GM21737 (cell line): ENCODE data around the gene PDE11A.
A peak's percentile ranks its signal among the peaks of the same experiment; 100 is the strongest.

Source experiments
- ATAC-seq: cut with Tn5 transposase; IDR thresholded peaks from one replicate; pipeline ENCODE4 v1.9.1; 2021; ENCODE audit warnings: mild to moderate bottlenecking, moderate library complexity; ENCODE audit not compliant: unreplicated experiment

PDE11A gene

DNA sequence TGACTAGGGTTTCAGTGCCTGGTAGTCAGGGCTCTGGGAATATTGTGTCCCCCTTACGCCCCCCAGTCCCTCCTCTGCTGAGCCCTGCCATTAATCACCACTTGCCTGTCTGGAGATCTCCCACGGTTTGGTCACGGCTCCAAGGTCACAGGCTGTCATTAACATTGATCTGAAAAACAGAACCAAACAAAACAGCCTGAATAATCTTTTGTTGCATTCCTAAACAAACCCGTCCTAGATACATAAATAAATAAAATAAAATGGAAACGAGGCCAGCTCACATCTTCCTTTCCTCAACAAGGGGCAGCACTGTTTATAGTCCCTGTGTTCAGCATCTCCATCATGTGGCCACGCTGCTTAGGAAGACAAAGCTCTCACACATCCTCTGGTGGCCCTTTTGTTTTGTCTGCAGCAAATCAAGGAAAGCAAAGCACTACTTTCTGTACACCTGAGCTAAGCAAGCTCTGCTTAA is 397.2 kb downstream of the PDE11A start:
- no peak for ATAC-seq

DNA sequence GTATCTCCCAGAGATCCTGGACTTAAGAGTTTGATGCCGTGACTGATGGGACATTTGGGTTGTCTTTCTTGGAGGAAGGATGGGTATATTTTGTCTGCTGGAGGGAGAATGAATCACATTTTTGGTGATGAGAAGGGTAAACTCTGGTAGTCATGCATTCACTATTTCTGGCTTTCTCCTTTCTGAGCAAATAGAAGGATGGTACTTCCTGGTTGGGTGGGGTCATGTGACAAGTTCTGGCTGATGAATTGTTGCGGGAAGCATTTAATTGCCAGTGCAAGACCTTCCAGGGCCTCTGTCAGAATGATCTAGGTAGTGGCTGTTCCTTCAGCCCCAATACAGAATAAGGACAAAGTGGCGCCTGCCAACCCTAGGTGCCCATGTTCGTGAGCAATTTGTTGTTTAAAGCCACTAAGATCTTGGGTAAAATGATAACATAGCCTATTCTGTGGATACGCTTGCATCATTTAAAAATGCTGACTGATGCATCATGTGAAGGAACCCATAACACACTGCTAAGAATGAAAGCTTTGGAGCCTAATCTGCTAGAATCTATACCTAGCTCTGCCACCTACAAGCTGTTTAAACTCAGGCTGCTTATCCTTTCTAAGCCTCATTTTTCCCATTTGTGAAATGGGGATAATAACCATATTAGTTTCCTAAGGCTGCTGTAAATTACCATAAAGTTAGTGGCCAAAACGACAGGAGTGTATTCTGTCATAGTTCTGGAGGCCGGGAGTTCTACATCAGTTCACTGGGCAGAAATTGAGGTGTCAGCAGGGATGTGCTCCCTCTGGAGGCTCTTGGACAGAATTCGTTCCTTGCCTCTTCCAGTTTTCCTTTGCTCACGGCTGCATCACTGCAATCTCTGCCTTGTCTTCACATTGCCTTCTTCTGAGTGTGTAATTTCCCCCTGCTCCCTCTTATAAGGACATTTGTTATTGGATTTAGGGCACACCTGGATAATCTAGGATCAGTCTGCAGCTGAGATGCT is 398.7 kb downstream of the PDE11A start:
- no peak for ATAC-seq

DNA sequence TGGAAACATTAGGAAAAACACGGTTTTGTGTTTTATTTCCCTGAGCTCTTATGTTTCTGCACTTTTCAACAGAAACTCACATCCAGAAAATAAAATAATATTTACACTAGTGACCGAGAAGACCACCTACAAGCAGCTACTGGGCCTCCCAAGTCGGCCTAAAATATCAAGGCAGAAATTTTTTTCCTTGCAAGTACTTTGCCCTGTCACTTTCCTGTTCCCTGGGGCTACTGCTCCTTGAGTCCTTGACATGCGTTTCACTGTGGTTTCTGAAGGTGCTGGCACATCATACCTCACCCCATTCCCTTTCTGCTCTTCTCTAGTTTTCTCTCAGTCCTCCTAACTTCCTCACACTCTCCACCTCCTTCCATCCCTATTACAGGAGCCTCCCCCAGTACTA is 400.9 kb downstream of the PDE11A start:
- ATAC-seq = no peak

DNA sequence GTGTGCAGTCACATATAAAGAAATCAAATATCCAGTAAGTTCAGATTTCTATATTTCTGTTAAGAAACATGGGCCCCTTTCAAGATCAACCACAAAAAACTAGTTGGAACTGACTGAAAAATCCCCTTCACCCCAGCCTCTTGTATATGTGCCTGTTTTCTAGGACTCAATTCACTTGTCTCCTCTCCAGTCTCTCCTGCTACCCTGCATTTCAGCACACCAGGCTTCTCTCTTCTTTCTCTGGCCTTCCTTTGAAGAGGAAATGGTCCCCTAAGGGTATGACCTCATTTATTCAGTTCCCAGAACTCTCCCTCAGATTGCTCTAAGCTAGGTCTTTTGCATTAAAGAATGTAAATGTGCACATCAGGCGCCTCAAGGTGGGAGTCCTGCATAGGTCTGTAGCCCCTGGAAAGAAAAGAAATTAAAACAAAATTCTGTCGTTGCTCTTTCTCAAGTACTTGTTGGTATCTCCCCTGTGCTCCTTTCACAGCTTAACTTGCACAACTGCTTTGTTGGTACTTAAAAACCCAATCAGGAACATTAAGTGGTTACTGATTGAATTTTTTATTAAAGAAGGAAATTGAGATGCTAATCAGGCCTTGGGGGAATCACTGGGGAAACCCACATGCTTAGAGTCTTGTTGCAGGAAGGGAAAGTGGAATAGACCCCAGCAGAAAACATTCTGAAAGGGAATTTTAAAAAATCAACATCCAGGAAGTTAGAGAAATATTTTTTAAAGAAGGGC is 401.6 kb downstream of the PDE11A start:
- ATAC-seq = peak; percentile 60

DNA sequence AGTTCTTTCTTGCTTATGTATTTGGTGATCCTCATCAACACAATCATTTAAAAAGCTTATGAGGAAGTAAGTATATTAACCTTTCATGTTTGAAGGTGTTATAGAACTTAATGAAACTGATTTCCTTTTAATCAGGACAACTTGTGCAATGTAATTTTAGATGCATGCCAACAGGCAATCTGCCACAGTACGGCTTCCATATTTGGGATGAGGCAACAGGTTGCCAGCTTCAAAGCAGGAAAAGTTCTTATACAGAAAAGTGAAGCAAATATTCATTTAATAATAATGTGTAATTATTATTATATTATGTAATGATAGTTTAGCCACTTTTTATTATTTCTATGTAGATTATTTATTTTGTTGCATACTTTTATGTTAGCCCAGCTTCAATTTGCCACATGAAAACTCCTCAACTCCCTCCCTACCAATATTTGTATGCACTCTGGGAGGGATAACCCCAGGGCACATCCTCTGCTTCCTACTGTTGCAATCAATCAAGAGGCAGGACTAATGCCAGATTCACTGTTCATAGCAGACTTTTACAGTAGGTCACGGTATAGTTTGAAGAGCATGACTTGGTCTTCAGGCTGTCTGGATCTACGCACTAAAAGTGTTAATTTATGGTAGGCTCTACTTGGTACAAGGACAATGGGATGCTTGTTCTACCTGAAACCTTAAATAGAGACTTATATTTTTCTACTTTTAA is 402.8 kb downstream of the PDE11A start:
- ATAC-seq = no peak

DNA sequence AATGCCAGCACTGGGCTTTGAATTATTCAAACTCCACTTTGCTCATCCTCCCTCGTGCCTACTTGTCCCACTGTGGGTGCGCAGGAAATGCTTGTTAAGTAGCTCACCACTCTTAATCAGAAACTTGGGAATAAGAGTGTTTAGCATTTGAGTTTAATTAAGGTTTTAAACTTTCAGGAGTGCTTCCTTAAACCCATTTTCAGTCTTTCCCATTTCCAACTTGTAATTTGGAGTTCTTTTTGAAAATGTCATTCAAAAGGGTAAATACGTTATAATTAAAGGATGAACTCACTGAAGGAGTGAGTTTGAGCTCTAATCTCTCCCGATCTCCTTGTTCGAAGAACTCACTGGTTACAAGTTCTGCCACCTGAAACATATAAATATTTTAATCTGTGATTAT is 403.4 kb downstream of the PDE11A start:
- no peak for ATAC-seq

DNA sequence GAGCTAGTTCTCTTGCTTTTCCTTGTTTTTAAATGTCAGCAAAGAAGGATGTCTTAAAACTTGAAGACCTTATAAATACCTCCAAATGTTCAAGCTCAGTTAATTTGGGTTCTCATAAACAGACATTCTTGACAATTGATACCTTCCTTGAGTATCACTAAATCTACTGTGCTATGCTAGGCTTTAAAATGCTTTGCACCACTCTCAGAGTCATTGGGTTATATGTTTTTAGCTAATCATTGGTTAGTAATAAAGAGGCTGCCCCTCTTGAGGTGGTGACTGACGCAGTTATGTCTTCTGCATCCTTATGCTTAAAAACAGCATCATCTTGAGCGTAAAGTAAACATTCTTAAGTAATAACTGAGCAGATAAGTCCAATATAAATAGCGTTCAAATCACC is 404.0 kb downstream of the PDE11A start:
- no peak for ATAC-seq

DNA sequence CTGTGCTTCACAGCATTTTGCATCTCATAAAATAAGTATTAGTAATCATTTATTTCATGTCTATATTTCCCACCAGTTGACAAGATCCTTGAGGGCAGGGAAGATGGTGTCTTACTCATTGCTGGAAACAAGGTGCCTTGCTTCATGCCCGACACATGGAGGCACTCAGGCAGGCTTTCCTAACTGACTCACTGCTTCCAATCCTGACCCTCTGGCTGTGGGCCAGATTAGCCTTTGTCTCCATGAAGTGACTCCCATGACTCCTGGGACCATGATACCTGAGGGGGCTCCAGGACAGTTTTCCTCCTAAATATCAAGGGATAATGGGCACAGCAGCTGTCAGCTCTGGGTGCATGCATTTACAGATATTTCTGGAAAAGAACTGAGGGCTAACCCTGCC is 405.0 kb downstream of the PDE11A start:
- ATAC-seq = no peak

DNA sequence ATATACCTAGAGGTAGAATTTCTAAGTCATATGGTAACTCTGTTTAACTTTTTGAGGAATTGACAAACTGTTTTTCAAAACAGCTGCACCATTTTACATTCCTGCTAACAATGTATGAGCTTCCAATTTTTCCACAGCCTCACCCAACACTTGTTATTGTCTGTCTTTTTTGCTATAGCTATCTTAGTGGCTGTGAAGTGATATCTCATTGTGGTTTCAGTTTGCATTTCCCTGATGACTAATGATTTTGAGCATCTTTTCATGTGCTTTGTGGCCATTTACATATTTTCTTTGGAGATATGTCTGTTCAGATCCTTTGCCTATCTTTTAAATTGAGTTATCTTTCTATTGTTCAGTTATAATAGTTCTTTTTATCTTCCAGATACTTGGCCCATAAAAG is 406.2 kb downstream of the PDE11A start:
- no peak for ATAC-seq

DNA sequence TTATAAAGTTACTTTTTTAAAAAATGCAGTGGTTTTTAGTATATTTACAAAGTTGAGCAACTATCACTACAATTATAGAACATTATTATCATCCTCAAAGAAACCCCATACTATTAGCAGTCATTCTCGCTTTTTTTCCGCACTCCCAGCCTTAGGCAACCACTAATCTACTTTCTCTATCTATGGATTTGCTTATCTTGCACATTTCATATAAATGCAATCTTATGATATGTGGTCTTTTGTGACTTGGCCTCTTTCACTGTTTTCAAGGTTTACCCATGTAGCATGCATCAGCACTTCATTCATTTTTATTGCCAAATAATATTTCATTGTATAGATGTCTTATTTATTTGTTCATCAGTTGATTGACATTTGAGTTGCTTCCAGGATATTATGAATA is 406.6 kb downstream of the PDE11A start:
- no peak for ATAC-seq

DNA sequence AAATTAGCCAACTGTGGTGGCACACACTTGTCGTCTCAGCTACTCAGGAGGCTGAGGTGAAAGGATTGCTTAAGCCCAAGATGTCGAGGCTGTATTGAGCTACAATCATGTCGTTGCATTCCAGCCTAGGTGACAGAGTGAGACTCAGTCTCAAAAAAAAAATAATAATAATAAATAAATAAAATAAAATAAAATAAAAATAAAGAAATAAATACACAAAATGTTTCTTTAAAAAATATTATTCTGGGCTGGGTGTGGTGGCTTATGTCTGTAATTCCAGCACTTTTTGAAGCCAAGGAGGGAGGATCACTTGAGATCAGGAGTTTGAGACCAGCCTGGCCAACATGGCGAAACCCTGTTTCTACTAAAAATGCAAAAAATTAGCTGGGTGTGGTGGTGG is 407.2 kb downstream of the PDE11A start:
- no peak for ATAC-seq

DNA sequence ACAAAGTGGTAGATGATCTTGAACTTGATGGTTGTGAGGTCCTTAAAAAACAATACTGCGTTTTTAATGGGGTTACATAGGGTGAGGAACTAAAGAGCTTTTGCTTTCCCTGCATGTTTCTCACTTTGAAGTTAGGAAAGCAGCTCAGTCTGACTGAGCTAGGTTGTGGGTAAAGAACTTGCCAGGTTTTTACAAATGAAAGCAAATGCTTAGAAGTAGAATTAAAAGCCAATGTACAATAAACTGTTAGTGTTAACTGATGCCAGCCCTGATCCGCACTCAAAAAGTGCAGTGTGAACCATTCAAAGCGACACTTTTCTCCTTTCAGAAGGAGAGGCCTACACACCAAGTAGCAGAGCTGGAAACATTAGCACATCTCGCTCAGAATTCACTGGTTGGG is 409.7 kb downstream of the PDE11A start:
- ATAC-seq = no peak

DNA sequence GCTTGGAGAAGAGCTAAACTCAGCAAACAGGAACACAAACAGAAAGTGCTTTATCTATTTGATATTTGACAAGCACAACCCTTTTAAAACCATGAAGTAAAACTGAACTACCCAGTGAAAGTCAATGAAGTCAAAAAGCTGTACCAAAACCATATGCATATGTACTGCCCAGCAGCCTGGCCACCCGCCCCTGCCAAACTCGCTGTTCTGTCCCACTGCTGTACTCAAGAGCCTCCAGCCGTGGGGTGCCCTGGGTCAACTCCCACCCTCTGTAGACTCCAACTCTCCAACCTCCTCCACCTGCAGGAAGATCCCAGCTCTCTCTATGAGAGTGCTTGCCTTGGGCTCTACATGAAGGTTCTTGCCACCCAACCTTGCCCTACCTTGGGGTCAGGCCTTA is 411.8 kb downstream of the PDE11A start:
- ATAC-seq = no peak

DNA sequence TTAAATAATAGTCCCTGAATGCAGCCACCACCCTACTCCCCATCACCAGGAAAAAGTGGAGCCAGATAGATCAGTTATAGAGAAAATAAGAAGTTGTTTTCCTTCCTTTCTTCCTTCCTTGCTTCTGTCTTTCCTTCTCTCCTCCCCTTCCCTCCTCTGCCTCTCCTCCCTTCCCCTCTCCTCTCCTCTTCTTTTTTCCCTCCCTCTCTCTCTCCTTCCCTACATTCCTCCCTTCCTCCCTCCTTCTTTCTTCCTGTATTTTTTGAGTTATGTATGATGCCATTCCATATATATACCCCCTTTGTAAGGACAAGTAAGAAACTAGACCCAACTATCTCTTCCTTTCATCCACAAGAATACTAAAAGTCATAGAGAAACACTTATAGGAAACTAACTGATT is 414.3 kb downstream of the PDE11A start:
- ATAC-seq = no peak

DNA sequence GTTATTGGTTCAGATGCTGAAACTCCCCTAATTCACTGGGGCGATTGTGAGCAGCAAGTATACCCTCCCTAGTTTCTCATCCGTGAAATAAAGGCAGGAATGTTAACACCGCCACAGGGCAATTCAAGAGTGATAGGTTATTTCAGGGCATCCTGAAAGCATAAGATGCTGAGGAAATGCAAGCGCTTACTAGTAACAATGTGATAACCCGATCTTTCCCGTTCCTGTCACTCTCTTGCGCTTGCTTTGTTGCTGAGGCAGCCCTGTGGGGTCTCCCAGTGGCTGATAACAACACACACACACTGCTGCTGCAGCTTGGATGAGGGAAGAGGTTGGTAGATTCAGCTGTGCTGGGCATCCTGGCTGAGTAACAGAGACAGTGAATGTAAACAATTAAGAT is 420.7 kb downstream of the PDE11A start:
- no peak for ATAC-seq

DNA sequence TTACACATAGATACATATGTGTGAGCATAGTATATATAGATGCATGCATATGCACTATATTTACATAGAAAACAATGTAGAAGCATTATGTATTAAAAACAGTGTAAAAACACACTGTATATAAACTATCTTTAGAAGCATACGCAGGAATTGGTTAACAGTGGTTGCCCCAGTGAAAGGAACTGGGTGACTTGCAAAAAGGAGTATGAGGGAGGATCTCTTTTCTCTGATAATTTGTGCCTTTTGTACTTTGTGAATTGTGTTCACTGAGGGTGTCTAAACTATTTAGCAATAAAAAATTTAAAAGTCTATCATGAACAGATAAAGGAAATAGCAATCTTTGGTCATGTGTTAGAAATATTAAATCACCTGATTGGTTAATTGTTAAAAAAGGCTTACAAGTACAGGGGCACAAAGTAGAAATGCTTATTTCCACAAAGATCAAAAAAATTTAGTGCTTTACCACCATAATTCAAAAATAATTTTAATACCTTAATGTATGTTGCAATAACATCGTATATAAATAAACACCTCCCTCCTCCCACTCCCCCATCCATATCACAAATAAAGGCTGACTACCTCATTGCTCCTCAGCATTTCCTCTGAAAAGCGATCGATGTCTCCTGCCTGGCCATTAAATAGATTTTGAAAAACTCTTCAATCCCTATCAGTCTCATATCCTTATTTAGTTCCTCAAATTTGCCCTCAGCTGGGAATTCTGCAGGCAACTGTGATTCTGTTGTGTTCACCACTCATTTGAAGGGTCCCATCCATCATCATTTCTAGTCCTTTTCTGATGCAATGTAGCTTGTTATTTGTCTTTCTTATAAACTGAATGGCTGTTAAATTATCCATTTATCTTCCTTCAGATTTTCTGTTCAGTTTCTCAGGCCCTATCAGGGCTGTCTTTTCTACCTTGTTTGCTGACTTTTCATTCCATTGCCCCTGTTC is 422.7 kb downstream of the PDE11A start:
- ATAC-seq = no peak

DNA sequence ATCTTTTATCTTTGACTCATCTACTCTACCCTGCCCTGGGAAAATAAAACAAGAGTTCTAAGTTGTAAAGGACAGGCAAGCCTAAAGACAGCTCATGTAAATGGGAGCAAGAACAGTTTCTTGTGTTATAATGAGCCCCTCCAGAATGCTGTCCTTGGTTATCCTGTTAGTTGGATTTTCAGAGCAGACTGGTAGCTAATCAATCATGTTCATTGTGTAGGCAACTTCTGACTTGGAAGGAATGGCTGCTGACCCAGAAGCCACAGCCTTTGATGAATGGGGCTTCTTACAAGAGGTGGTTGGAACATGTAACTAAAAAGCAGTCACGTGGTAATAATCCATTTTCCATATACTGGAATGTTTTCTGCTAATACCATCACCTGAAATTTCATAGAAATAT is 425.8 kb downstream of the PDE11A start:
- no peak for ATAC-seq

DNA sequence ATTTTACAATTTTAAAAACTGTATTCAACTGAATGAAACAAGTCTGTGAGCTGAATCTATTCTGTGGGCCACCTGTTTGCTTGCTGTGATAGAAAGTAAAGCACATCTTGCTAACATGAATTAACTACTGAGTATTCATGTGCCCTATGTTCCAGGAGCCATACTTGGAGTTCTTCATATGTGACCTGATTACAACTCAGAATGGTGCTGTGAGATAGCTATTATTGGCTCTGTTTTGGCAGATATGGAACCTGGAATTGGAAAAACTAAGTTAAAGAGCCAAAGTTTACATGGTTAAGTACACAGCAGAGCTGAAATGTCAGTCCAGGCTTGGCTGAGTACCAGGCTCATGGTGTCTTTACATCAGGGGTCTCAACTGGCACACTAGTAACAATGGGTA is 426.3 kb downstream of the PDE11A start:
- ATAC-seq = no peak

DNA sequence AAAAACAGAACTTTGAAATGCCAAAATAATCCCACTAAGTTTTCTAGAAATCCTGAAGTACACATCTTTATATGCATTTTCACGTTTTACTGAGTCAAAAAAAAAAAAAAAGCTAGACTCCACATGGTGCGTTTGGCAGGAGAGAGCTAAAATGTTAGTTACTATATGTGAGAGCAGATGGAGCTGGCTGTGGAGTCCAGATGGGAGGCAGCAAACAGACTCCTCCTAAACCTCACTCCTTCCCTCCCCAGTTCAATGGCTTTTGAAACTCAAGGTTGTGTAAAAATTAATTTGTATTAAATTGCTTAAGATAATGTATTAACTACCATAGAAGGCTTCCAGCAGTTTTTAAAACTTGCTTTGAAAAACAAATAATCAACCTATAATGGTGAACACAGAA is 431.2 kb downstream of the PDE11A start:
- no peak for ATAC-seq

DNA sequence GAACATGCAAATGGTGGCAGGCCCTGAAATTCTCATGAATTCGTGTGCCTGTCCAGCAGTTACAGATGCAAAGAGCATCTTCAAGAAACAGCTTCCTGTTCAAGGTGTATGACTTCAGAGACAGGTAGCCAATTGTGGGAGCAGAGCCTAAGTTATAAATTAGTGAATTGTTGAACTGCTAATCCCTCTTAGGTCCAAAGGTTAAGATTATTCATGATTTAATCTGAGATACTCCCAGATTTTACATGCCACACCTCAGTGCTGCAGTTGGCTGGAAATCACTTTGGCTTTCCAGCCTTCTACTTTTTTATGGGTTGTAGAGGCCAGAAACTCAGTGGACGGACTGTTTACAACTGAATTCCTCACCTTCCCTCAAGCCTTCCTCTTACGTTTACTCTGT is 432.2 kb downstream of the PDE11A start:
- no peak for ATAC-seq
